HG02642 (cell line): Measurements from ENCODE around the gene CEP72.
"Not testable (repeated sequence)": the region's sequence is repeated elsewhere in the genome, so short reads cannot be mapped to it uniquely, and the experiment has no call there.

Experiments
- ATAC-seq: cut with Tn5 transposase; IDR thresholded peaks from one replicate; pipeline ENCODE4 v1.9.1; 2021; ENCODE audit warnings: mild to moderate bottlenecking; ENCODE audit not compliant: unreplicated experiment, poor library complexity

CEP72 gene

DNA sequence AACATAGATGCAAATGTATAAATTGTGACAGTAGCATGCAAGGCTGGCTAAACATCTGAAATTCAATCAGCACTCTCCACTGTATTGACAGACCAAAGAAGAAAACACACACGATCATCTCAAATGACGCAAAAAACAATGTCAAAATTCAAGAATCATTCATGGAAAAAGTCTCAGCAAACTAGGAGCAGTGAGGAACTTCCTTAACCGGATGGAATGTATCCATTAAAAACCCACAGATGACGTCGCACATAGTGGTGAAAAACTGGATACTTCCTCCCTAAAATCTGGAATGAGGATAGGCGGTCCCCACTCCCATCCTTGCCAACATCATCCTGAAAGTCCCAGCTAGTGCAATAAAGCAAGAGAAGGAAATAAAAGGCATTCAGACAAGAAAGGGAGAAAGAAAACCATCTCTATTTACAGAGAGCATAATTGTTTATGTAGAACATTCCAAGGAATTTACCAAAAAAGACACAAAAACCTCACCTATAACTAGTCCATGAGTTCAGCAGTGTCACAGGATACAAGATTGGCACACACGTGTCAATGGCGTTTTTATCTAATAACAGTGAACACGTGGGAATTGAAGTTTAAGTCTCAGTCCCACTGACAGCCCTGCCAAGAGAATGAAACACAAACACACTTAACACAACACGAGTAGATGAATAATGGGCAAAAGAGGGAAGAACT lies 14.1 kb upstream of the CEP72 start:
- no peak for ATAC-seq

DNA sequence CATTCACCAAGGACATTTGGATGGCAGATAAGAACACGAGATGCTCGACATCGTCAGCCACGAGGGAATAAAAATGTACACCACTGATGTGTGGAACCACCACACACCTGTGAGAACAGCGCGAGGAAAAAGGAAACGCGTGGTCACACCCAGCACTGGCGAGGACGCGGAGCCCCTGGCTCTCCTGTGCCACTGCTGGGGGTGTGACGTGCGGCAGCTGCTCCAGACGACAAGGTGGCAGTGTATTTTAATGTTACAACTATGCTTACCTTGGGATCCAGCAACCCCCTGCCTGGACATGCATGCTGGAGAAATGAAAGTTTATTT lies 13.6 kb upstream of the CEP72 start:
- no peak for ATAC-seq

DNA sequence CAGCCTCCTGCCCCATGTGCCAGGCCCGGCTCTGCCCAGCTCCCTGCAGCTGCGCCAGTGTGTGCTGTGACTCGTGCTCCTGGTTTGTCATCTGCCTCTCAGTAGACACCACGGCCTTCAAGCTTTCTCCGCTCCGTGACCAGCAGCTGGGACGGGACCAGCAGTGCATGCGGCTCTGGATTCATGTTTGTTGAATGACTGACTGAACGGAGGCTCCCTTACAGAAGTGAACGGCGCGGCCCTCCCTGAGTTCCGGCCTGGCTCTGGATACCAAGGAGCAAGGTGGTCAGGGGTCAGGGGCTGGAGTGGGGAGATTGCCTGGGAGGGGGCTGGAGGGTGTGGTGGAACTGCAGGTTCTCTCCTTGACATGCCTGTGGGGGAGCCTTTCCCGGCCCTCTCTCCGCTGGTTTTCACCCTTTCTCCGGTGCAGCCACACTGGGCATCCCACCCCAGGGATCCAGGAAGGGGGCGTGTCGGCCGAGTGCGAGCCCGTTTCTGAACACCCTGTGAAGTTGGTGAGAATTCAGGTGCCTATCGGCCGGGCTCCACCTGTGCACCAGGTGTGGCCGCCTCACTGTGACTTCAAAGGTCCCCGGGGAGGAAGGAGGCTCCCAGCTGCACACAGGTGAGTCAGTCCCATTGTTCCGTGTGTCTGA lies 11.1 kb upstream of the CEP72 start:
- ATAC-seq: no peak

DNA sequence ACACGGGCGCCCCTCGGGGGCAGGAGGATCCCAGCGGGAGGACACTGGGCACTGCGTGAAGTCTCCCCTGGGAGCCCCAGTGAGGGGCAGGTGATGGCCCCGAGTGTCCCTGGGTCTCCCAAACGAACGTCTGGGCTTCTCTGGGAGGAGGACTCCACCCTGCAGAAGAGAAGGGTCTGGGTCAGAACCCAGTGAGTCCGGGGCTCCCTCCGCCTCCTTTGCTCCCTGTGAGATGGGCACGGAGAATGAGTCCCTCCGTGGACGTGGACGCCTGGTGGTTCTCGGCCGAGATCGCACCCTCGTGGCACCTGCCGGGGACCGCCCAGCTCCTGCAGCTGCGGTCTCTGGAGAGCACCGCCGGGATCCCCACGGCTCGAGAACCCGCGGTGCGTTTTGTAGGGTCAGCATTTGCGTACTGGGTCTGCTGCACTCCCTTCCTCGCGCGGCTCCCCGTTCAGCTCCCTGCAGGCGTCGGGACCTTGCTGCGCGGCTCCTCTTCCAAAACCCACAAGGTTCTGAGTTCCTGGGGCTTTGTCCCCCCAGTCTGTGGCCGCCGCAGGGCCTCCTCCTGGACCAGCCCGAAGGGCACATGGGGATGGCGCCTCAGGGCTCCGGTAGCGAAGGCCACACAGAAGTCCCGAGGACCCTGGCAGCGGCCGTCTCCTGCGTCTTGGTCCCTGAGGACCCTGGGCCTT lies 10.2 kb upstream of the CEP72 start:
- no peak for ATAC-seq

DNA sequence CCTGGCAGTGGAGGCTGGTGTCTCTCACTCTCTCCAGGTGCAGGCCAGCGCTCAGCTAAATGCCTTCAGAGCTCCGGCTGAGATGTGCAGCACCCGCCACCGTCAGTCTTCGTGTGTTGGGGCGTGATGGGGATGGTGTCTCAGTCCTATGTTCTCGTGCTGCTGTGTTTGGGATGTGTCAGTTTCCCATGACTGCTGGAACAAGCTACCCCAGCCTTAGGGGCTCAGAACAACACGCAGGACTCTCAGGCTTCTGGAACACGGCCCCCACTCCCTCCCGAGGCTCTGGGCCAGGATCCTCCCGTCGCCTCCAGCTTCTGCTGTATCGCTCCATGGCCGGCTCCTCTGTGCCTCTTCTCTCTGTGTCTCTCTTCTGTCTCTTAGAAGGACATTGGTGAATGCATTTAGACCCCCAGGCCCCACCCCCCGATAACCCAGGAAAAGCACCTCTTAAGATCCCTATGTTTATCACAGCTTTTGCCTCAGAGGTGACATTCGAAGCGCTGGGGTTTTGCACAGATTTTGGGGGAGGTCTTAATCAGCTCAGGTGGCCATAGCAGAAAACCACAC lies 9.6 kb upstream of the CEP72 start:
- ATAC-seq: no peak

DNA sequence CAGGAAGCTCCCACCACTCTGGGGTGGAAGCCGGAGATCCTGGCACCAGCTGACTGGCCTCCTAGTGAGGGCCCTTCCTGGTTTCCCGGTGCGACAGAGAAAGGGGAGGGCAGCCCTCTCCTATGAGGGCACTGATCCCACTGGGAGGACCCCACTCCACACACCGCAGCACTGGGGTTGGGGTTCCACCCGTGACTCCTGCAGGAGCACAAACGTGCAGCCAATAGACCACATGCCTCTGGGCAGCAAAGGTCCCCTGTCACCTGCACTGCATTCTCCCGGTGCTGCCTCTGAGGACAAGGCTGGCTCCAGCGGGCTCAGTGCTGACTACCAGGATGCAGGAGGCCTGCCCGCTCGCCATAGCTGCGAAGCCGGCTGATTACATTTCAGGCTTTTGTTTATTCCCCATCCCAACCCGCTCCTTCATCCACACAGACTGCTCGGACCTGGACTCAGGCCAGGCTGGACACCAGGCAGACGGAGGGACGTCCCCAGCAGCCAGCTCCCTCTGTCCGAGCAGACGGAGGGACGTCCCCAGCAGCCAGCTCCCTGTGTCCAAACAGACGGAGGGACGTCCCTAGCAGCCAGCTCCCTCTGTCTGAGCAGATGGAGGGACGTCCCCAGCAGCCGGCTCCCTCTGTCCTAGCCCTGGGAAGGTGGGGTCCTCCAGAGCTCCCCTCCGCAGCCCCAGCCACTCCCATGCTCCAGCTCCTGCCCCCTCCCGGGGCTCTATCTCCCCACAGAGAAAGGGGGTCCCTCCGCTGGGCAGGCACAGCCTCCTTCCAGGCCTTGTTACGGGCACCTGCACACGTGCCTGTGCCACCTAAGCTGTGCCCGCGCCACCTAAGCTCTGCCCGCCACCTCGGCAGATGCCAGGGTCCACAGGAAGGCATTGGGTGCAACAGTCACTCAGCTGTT lies 8.8 kb upstream of the CEP72 start:
- ATAC-seq: no peak

DNA sequence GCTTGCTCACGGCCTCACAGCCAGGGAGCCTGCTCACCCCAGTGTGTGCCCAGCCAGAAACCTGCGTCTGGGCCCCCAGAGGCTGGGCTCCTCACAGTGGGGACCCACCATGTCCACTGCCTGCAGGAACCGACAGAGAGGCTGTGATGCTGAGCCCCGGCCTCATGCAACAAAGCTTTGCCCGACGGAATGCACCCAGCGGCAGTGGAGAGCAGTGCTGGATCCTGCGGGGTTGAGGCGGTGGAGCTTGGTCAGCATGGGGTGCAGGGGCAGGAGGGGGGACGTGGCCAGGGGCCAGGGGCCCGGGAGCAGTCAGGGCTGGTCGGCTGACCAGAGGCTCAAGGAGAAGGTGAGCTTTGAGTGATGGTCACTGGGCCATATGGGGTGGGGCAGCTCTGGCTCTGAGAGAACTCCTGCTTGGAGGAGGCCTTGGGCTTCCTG lies 7.7 kb upstream of the CEP72 start:
- ATAC-seq: no peak

DNA sequence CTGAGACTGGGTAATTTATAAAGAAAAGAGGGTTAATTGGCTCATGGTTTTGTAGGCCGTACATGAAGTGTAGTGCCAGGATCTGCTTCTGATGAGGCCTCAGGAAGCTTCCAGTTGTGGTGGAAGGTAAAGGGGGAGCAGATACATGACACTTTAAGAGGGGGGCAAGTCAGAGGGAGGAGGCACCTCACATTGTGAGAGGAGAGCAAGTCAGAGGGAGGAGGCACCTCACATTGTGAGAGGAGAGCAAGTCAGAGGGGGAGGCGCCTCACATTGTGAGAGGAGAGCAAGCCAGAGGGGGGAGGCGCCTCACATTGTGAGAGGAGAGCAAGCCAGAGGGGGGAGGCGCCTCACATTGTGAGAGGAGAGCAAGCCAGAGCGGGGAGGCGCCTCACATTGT lies 7.0 kb upstream of the CEP72 start:
- not testable (repeated sequence) for ATAC-seq

DNA sequence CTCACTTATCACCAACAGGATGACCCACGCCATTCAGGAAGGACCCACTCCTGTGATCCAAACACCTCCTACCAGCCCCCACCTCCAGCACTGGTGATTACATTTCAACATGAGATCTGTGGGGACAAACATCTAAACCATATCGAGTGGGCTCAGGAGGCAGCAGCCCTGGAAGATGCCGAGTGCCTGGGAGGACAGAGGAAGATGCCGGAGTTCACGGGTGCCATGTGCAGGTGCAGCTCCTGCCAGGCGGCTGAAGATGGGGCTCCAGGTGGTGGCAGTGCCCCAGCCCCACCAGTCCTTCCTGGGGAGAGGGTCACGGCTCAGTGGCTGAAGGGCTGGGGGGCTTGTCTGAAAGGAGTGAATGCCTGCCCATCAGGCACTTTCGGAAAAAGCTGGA lies 6.1 kb upstream of the CEP72 start:
- ATAC-seq: no peak

DNA sequence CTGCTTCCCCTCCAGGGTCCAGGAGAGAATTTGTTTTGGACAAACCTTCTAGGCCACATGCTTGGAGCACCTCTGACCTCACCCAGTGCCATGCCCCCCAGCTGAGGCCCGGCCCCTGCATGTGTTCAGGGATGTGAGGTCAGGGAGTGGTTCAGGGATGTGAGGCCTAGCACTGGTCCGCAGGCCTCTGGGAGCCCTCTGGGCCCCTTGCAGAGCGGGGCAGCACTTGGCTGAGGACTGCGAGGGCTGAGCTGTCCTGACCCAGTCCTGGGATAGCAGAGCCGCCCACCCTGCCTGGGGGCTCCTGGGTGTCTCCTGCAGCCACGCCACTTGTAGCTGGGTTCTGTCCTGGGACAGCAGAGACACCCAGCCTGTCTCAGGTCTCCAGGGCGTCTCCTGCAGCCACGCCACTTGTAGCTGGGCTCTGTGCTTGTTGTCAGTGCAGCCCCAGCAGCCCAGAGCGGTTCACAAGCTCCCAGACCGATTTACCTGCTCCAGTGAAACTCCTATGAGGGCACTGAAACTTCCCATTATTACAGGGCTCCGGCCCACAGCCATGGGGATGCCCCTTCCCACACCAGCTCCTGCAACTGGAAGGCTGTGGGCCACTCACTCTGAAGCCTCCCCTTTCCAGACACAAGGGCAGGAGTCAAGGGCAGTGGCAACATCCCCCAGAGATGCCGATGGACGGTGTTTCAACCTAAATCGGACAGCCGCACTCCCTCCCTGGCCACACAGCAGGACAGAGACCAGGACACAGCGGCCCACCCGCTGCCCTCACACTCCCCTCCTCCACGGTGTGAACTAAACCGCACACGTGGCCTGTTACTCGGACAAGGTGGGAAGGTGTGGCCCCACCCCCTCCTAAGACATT lies 5.4 kb upstream of the CEP72 start:
- no peak for ATAC-seq

DNA sequence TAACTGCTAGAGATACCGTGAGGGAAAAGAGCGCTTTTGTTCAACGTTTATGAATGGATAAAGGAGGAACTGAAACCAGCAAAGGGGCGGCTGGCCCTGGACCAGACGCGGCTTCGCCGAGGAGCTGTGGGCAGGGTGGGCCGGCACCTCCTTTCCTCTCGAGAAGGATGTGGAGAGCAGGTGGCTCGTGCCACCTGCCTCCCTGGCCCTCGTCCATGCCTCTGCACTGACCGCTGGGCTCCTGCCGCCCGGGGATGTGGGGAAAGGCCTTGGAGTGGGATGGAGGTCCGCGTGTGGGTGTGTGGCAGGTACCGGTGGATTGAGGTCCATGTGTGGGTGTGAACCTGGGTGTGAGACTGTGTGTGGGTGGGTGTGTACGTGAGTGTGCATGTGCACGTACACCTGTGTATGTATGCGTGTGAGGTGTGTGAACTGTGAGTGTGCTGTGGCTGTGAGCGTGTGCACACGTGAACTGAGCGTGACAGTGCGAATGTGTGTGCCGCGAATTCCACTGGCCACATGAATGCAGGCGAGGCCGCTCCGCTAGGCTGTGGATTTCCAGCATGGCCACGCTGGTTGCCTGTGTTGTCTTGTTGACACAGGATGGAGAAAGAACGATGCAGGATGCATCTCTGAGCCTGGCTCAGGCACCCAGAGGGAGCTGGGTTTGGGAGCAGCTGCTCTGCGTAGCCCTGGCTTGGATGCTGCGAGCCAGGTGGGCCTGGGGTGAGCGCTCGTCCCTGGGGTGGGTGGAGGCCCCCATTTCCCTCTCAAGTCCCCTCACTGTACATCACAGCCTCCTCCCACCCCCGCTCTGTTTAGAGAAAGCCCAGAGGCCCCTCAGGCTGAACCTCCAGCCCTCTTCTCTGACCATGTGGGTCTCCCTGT lies 4.4 kb upstream of the CEP72 start:
- ATAC-seq: no peak

DNA sequence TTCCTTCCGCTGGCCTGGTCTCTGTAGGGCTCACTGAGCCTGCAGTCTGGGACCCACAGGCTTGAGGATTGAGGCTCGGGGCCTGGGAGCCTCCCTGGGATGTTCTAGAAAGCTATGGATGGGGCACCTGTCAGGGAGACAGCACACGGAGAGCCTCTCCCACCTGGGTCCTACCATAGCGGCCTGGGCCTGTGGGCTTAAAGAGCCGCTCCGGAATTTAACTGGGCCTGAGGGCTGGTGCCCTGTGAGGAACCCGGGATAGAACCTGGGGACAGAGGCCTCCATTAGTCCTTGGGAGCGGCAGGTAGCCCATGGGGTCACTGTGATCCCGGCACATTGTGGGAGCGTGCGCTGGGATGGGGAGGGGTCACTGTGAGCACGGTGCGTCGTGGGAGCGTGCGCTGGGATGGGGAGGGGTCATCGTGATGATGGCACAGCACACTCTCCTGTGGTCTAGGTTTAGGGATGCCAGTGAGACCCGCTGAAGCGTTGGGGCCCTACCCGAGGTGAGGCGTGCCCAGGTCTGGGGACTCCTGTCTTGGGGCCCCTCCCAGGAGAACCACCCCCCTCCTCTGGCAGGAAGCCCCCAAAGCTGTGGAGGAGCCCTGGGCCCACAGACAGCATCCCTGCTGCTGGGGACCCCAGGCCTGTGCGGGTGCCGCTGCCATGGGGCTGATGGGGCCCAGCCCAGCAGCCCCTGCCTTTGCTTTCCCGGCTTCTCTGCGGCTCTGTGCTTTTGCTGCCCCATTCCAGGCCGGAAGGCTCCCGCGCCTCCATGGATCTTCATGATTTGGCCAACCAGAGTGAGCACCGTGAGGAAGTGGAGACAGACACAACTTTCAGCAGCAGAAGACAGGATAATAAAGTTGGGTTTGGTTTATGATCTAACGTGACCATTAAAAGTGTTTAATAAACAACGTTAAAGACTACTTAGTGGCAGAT lies 3.4 kb upstream of the CEP72 start:
- ATAC-seq: no peak

DNA sequence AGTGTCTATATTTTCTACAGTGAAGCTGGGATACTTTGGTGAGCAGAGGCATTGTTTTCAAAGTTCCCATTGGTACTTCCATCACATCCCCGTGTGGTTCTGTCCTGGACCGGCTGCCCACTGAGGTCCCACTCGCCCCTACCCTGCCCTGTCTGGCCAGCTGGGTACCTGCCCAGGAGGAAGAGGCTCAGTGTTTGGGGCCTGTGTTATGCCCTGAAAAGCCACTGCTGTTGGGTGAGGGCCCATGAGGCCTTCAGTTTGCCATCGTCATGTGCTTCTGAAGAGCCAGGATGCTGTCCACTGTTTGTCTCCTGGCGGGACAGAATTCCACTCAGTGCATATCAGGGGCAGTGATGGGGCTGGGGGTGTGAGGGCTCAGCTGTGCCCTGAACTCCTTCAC lies 2.6 kb upstream of the CEP72 start:
- no peak for ATAC-seq

DNA sequence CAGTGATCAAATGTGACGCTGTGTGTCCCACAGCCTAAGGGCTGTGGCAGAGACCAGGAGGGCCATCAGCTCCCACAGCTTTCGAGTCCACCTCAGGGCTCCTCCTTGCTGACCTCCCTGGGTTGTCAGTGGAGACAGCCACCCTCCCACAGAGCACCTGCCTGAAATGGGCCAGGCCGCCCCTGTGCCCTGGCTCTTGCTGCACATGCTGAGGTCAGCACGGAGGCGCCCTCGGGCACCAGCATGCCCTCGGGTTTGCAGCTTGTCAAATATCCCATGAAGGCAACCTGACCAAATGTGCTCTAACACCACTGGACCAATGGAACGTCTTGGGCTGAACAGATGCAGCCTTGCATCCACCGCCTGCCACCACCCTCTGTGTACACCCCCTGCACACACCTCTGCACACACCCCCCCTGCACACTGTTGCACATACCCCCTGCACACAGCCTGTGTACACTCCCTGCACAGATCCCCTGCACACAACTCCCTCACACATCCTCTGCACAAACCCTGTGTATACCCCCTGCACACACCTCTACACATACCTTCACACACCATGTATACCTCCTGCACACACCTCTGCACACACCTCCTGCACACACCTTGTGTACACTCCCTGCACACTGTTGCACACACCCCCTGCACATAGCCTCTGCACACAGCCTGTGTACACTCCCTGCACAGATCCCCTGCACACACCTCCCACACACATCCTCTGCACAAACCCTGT lies 2.0 kb upstream of the CEP72 start:
- no peak for ATAC-seq

DNA sequence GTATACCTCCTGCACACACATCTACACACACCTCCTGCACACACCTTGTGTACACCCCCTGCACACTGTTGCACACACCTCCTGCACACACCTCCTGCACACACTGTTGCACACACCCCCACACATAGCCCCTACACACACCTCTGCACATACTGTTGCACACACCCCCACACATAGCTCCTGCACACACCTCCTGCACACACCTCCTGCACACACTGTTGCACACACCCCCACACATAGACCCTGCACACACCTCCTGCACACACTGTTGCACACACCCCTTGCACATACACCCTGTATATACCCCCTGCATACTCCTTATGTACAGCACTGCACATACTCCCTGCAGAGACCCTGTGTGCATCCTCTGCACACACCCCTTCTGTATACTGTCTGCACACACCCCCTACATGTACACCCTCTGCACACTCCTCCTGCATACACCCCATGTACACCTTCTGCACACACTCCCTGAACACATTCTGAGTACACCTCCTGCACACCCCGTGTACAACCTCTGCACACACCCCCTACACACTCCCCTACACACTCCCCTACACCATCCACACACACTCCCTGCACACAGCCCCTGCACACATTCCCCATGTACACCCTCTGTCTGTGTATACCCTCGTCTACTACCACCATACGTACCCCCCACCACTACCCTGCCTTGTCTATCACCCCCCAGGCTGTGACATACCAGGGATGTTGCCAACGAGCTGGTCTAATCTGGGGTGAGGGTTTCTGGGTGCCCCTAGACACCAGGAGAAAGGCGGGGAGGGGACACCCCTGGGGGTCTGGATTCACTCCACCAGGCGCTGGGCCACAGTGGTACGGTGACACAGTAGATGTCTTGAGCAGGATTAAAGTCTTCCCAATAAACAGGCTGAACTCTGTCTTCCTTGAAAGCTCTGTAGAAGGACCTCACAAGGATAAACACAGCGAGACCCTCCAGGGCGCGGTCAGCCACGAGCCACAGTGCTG lies 1.1 kb upstream of the CEP72 start:
- no peak for ATAC-seq
